ENCODE data around the gene MAP10. TPM values are rescaled to one million over a fixed set of nuclear protein-coding genes. Genes with fewer than 3 reads are reported as not detected.

Gene MAP10, protein sequence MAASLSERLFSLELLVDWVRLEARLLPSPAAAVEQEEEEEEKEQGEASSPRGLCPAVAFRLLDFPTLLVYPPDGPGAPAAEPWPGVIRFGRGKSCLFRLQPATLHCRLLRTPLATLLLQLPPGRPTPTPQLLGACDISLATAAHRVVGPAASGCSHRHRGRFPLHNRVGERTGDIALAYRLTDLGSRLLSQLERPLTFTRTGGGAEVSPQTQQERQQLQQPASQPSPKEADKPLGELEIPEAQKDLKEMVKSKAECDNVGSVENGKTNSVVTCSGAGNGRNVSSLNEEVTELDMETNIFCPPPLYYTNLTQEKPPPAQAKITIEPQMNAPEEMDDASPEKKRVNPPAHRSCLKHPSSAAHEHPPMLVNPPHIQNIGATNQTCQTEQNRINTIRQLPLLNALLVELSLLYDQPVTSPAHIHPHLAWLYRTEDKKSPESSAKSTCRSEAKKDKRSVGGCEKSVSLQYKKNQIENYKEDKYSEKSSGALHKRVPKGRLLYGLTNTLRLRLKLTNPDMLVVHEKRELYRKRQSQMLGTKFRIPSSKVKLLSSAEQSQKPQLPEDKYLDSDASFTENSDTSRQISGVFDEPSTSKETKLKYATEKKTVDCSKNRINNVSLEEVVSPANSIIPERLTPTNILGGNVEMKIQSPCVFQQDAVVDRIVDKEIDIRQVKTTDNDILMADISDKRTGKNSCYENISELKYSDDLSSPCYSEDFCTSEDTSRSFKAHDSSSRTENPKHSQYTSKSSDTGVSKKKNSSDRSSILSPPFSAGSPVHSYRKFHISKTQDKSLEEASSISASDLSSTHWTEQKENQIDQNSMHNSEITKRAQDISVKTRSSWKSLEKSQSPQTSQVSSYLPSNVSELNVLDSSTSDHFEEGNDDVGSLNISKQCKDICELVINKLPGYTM
- total RNA-seq = 1.5 and 1.8 TPM in 2 replicates

DNA sequence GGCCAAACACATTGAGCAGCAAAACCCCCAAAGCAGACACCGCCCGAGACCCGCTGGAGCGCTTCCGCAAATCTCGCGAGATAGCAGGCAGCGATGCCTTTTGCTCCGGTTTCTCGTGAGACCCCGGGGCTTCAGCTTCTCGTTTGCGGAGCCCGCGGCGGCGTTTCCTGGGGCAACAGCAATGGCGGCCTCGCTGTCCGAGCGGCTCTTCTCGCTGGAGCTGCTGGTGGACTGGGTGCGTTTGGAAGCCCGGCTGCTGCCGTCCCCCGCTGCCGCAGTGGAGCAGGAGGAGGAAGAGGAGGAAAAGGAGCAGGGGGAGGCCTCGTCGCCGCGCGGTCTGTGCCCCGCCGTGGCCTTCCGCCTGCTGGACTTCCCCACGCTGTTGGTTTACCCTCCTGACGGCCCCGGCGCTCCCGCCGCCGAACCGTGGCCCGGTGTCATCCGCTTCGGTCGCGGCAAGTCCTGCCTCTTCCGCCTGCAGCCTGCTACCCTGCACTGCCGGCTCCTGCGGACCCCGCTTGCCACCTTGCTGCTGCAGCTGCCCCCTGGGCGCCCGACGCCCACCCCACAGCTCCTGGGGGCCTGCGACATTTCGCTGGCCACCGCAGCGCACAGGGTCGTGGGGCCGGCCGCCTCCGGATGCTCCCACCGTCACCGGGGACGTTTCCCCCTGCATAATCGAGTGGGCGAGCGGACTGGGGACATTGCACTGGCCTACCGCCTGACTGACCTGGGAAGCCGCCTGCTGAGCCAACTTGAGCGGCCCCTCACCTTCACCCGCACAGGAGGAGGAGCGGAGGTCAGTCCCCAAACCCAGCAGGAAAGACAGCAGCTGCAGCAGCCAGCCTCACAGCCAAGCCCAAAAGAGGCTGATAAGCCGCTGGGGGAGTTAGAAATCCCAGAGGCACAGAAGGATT, at the start of gene MAP10:
TSS of gene MAP10 (plus strand) at position 148 of the 917 bp plus-strand sequence. CDS start at position 182, 34 bp downstream.

Small RNAs within 50 kb of the gene (small RNA-seq; reads per million reads assigned to genes)
- gene RNU1-74P = 2.1 reads per million, percentile 80 among the genes with 10 or more reads in this experiment

Other genes with a start within 250 kb of the MAP10 start
- gene SIPA1L2, start 175.3 kb upstream of the MAP10 start, total RNA-seq = 0.73 and 1.2 TPM in 2 replicates
- 14.5 and 15.8 TPM in 2 replicates for gene NTPCR, start 145.2 kb downstream of the MAP10 start, total RNA-seq

All from subcutaneous preadipocyte (primary cell).